GM12878 (cell line): ENCODE results near the gene RGS16. TPM values are rescaled to one million over a fixed set of nuclear protein-coding genes. Genes with fewer than 3 reads are reported as not detected.

ENCODE experiments used
- ATF2 ChIP-seq: IDR thresholded peaks from 2 replicates; pipeline ENCODE4 v1.6.1; 2012; ENCODE audit warnings: low read length, inconsistent platforms
- BCL11A ChIP-seq: IDR thresholded peaks from 2 replicates; pipeline ENCODE4 v1.6.1; 2011; ENCODE audit warnings: low read depth, low read length
- CEBPB ChIP-seq, 2 experiments: fragments of 150-350 bp in 1 of 2; IDR thresholded peaks; 2 replicates each; pipeline ENCODE4 v1.6.1; 2012 to 2014; ENCODE audit warnings: low read depth in 2 of 2, low read length in 2 of 2, borderline replicate concordance in 1 of 2, inconsistent platforms in 1 of 2
- CHD4 ChIP-seq: fragments of 200-600 bp; sonication (generic); IDR thresholded peaks from 2 replicates; pipeline ENCODE4 v1.6.1; 2016; ENCODE audit warnings: mild to moderate bottlenecking
- E2F4 ChIP-seq: IDR thresholded peaks from 2 replicates; pipeline ENCODE4 v1.6.1; 2012; ENCODE audit warnings: low read depth, low read length, improper control_type of control experiment
- EZH2 ChIP-seq: IDR thresholded peaks from 2 replicates; pipeline ENCODE4 v1.6.1; 2012; ENCODE audit warnings: low read depth, mild to moderate bottlenecking, control low read depth, inconsistent platforms, low read length, borderline replicate concordance; ENCODE audit not compliant: control insufficient read depth
- GABPA ChIP-seq: IDR thresholded peaks from 2 replicates; pipeline ENCODE4 v1.6.1; 2014; ENCODE audit warnings: antibody characterized with exemption, low read depth, mild to moderate bottlenecking, inconsistent platforms
- MAX ChIP-seq: IDR thresholded peaks from 2 replicates; pipeline ENCODE4 v1.6.1; 2012; ENCODE audit warnings: low read depth, low read length, improper control_type of control experiment
- MXI1 ChIP-seq: fragments of 150-350 bp; IDR thresholded peaks from 2 replicates; pipeline ENCODE4 v1.6.1; 2011; ENCODE audit warnings: low read depth, mild to moderate bottlenecking, inconsistent platforms, low read length, improper control_type of control experiment
- NR2C2 ChIP-seq: IDR thresholded peaks from 2 replicates; pipeline ENCODE4 v1.6.1; 2011; ENCODE audit warnings: borderline replicate concordance, low read depth; ENCODE audit not compliant: control insufficient read depth, insufficient read length
- RB1 ChIP-seq: fragments of 450-650 bp; formaldehyde crosslinking; IDR thresholded peaks from 2 replicates; pipeline ENCODE4 v1.6.1; 2017; ENCODE audit warnings: mild to moderate bottlenecking, borderline replicate concordance
- RCOR1 ChIP-seq: conservative IDR thresholded peaks from 2 replicates; pipeline ENCODE4 v1.6.1; 2012; ENCODE audit warnings: low read depth, low read length, improper control_type of control experiment
- SMAD5 ChIP-seq: IDR thresholded peaks from 2 replicates; pipeline ENCODE4 v1.6.1; 2016; ENCODE audit warnings: antibody characterized with exemption, low read depth
- SP1 ChIP-seq: IDR thresholded peaks from one replicate; pipeline ENCODE4 v1.6.1; 2011; ENCODE audit warnings: low read depth, low read length
- TCF3 ChIP-seq: IDR thresholded peaks from 2 replicates; pipeline ENCODE4 v1.6.1; 2012; ENCODE audit warnings: low read depth, mild to moderate bottlenecking, low read length, borderline replicate concordance; ENCODE audit not compliant: insufficient read depth
- USF2 ChIP-seq: IDR thresholded peaks from 2 replicates; pipeline ENCODE4 v1.6.1; 2011; ENCODE audit warnings: low read depth, low read length, improper control_type of control experiment, borderline replicate concordance
- ZNF207 ChIP-seq: fragments of 450-650 bp; IDR thresholded peaks from 2 replicates; pipeline ENCODE4 v1.6.1; 2014; ENCODE audit warnings: antibody characterized with exemption, mild to moderate bottlenecking, borderline replicate concordance
- polyA plus RNA-seq, 11 experiments: library from polyadenylated mRNA; depleted of rRNA in 4 of 11; unstranded in 6 of 11; stranded (reverse) in 5 of 11; fragments of >200 nt; fragmentation: Nextera tagmentation in 4 of 11; fragmentation: Illumina TruSeq in 1 of 11; extraction: Ambion mirVana in 4 of 11; extraction: Trizol in 1 of 11; gene quantifications; 1 replicate in 1 of 11; 2 replicates in 10 of 11; pipeline versions ENCODE4 v1.2.1 to v1.2.3, GENCODE V29; 2011 to 2016; ENCODE audit warnings: inconsistent platforms in 2 of 11, missing spikeins in 2 of 11, low read depth in 1 of 11
- total RNA-seq, 4 experiments: library from RNA; depleted of rRNA in 3 of 4; stranded (reverse); fragments of >200 nt in 3 of 4; fragmentation: Illumina TruSeq in 1 of 4; extraction: Trizol in 1 of 4; gene quantifications; 2 replicates each; pipeline versions ENCODE4 v1.2.1 to v1.2.3, GENCODE V29; 2013 to 2021

The RGS16 gene
- total and polyA plus RNA-seq, 10 of the 15 experiments (the other 5 are each of a cell fraction or from before 2014, with no cell fraction given) = 16.4 to 58.2 (median 44.6) TPM

- no peak for TF ChIP-seq USF2
- TF ChIP-seq CEBPB (IDR thresholded peaks at IDR 0.05; ENCODE audit: borderline replicate concordance in 1 of 2, low read depth in 2 of 2, low read length in 2 of 2) = no peak
- TF ChIP-seq MXI1 = peak; percentile 50; the same call in 1 of the 2 replicates
- TF ChIP-seq ATF2 = no peak
- no peak for TF ChIP-seq GABPA
- no peak for TF ChIP-seq NR2C2
- TF ChIP-seq RB1 = peak; percentile 75; the same call in 1 of the 2 replicates
- no peak for TF ChIP-seq EZH2
- 0 out of 2 replicates have a peak, but pooled peaks have one; percentile 5 for TF ChIP-seq BCL11A
- TF ChIP-seq TCF3 = peak; percentile 85; the same call in 1 of the 2 replicates
- no peak for TF ChIP-seq SP1
- TF ChIP-seq RCOR1 = no peak
- TF ChIP-seq E2F4 = no peak
- peak; percentile 84 for TF ChIP-seq MAX
- TF ChIP-seq SMAD5 = peak; percentile 99
- no peak for TF ChIP-seq CHD4
- TF ChIP-seq ZNF207 = no peak
- TF ChIP-seq, all 136 proteins: peak for 42
These were observed at the start of gene RGS16 (continued) for GRCh38 chr1:182604175-182605164.
